ENCODE measurements around the gene KRT4. TPM values are rescaled to one million over a fixed set of nuclear protein-coding genes. Genes with fewer than 3 reads are reported as not detected.

The KRT4 gene
- total RNA-seq, 2 donors from 2014 or later, result not detected

DNA sequence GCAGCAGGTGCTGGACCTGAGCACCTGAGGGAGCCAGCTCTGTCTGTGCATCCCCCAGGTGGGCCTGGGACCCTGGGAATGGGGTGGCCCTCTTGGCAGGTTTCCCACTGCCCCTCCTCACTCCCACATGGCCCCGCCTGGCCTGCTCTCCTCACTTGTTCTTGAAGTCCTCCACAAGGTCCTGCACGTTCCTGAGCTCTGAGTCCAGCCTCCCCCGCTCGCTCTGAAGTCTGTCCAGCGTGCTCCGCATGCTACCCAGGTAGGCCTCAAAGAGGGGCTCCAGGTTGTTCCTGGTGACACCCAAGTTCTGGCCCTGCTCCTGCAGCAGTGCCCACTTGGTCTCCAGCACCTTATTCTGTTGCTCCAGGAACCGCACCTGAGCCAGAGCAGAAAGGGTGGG, 17.3 kb upstream of the KRT4 start:
- Histone ChIP-seq H3K9me3 (no peaks in the 10 kb centered on the region), H3K4me1 (no peaks in the 10 kb centered on the region), H3K27me3 (no peaks in the 10 kb centered on the region), H3K4me3 (no peak overlapping the region), H3K36me3 (no peaks in the 10 kb centered on the region), H3K9ac (ENCODE audit: low read depth in 2 of 2, low read length in 2 of 2) (no peak overlapping the region), H3K27ac (no peak overlapping the region)
- DNase-seq, result no peak
- intact Hi-C loops (cut with DNase I), result no loop called here
- TF ChIP-seq CTCF (IDR thresholded peaks at IDR 0.05), result no peak

DNA sequence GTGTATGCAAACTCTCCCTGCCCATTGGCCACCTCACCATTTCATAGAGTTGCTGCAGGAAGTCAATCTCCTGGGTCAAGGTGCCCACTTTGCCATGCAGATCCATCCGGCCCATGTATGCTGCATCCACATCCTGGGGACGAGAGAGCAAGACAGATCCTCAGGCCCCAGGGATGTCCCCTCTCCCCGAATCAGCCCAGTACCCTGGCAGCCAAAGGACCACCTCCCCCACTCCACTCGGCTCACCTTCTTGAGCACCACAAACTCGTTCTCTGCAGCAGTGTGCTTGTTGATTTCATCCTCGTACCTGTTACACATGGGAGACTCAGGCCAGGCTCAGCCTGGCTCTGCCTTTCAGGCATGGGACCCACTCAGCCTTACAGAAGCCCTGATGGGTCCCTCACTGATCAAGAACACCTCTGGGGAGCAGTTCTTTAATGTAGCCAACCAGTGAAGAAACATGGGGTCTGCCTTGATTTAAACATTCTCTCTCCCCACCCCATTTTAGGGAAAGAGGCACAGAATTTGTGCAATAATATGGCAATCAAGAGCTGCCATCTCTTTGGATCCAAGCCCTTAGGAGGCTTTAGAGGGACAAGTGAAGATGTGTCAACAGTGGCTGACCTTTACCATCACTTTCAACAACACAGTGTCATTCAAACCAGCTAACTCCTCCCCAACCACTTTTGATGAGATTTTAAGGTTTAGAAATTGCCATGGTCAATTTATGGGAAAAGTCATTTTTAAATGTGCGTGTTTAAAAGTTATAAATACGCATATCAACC, 16.3 kb upstream of the KRT4 start:
- no peak overlapping the region for H3K4me3 ChIP-seq
- H3K9me3 ChIP-seq, result no peaks in the 10 kb centered on the region
- no peaks in the 10 kb centered on the region for H3K4me1 ChIP-seq
- no peak overlapping the region for H3K9ac ChIP-seq (ENCODE audit: low read depth in 2 of 2, low read length in 2 of 2)
- H3K36me3 ChIP-seq, result no peaks in the 10 kb centered on the region
- H3K27me3 ChIP-seq, result no peaks in the 10 kb centered on the region
- TF ChIP-seq CTCF (IDR thresholded peaks at IDR 0.05), result no peak
- DNase-seq, result no peak
- intact Hi-C loops (cut with DNase I), result no loop called here
- no peak overlapping the region for H3K27ac ChIP-seq

DNA sequence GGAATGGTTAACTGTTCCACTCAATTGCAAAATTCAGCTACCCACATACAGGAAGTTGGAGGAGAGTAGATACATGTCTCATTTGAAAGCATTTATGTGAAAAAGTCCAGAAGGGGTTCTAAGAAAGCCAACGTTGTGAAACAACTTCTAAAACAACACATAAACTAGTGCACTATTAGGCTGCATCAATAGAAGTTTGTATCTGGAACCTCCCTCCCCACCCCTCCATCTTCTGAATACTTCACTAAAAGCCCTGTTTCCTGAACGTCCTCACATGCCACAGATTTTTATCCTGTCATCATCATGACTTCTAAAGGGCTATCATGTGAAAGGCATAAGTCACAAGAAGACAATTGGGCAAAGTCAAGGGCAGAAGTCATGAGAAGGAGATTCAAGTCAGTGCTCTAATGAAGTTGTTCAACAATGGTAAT, 14.7 kb upstream of the KRT4 start:
- Histone ChIP-seq H3K36me3 (no peaks in the 10 kb centered on the region), H3K4me3 (no peak overlapping the region), H3K27ac (no peak overlapping the region), H3K4me1 (no peaks in the 10 kb centered on the region), H3K9me3 (no peaks in the 10 kb centered on the region), H3K9ac (ENCODE audit: low read depth in 2 of 2, low read length in 2 of 2) (no peak overlapping the region), H3K27me3 (no peaks in the 10 kb centered on the region)
- no peak for TF ChIP-seq CTCF (IDR thresholded peaks at IDR 0.05)
- no peak for DNase-seq
- intact Hi-C loops (cut with DNase I), result no loop called here

DNA sequence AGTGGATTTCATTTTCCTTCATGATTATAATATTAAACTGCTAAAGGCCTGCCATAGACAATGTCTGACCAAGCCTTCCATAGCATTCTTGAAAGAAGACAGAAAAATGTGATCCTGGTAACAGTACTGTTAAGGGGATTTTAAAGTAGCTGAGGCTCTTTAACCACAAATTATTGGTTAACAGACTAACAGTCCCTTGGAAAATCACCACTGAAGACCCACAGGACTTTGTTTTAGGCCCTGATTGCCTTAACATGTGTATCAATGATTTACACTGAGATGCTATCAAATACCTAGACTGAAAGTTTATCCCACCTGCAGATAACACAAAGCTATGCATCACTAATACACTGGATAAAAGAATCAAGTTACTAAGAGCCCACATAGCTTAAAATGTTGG, 14.2 kb upstream of the KRT4 start:
- Histone ChIP-seq H3K27me3 (no peaks in the 10 kb centered on the region), H3K9me3 (no peaks in the 10 kb centered on the region), H3K4me3 (no peak overlapping the region), H3K27ac (no peak overlapping the region), H3K36me3 (no peaks in the 10 kb centered on the region), H3K9ac (ENCODE audit: low read depth in 2 of 2, low read length in 2 of 2) (no peak overlapping the region), H3K4me1 (no peaks in the 10 kb centered on the region)
- TF ChIP-seq CTCF (IDR thresholded peaks at IDR 0.05), result no peak
- DNase-seq, result no peak
- intact Hi-C loops (cut with DNase I), result no loop called here

DNA sequence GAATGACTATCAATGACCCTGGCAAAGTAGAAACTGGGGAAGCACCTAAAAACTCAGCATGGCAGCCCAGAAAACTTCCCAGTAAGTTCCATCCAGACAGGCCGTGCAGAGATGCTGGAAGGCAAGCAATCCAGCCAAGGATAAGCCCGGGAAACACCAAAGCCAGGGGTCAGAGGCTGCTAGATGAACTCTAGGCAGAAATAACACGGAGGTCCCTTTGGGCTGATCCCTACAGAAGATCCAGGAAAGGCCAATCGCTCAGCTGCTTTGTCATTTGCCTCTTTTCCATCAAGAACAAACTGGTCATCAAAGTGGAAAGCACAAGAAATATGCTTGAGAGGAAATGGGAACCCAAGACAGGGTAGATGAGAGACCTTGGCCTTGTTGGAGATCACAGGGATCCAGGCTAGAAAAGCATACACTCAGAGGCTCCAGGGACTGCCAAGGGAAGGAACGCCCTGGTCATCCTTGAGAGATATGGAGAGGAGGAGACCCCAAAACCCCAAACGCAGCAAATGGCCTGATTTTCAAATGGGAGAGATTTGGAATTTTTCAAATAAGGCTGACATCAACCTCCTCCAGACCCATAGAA, 13.7 kb upstream of the KRT4 start:
- no peak for DNase-seq
- Histone ChIP-seq H3K36me3 (no peaks in the 10 kb centered on the region), H3K9me3 (no peaks in the 10 kb centered on the region), H3K9ac (ENCODE audit: low read depth in 2 of 2, low read length in 2 of 2) (no peak overlapping the region), H3K4me1 (no peaks in the 10 kb centered on the region), H3K4me3 (no peak overlapping the region), H3K27me3 (no peaks in the 10 kb centered on the region), H3K27ac (no peak overlapping the region)
- intact Hi-C loops (cut with DNase I), result no loop called here
- no peak for TF ChIP-seq CTCF (IDR thresholded peaks at IDR 0.05)

All from colonic mucosa (tissue), 4 donors.